HG03103 (cell line): ENCODE measurements around the gene BSG.

Source experiments
- ATAC-seq: cut with Tn5 transposase; IDR thresholded peaks from one replicate; pipeline ENCODE4 v1.9.1; 2021; ENCODE audit warnings: low read depth; ENCODE audit not compliant: unreplicated experiment

The BSG gene

DNA sequence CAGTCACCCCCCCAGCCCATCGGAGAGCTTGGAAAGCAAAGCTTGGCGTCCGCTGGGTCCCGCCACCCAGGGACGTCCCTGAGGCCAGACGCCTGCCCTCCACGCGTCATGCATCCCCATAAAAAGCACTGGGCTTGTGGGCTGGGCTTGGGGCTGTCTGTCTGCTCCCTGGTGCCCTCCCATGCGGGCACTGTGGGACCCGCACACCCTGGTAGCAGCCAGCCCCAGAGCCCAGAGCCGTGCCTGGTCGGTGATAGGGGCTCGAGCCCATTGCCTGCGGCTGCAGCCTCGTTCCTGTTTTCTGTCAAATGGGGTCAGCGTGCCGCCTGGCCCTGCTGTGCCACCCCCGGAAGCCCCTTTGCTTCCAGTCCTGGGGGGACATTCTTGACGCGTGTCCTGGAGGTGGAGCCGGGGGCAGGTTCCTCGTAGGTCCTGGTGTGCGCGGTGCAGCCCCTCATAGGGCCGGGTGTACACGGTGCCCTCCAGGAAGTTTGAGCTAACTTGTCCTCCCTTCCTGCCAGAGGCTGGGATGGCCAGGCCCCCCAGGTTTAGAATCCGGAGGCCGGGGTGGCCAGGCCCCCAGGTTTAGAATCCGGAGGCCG is 32.9 kb upstream of the BSG start:
- ATAC-seq: no peak

DNA sequence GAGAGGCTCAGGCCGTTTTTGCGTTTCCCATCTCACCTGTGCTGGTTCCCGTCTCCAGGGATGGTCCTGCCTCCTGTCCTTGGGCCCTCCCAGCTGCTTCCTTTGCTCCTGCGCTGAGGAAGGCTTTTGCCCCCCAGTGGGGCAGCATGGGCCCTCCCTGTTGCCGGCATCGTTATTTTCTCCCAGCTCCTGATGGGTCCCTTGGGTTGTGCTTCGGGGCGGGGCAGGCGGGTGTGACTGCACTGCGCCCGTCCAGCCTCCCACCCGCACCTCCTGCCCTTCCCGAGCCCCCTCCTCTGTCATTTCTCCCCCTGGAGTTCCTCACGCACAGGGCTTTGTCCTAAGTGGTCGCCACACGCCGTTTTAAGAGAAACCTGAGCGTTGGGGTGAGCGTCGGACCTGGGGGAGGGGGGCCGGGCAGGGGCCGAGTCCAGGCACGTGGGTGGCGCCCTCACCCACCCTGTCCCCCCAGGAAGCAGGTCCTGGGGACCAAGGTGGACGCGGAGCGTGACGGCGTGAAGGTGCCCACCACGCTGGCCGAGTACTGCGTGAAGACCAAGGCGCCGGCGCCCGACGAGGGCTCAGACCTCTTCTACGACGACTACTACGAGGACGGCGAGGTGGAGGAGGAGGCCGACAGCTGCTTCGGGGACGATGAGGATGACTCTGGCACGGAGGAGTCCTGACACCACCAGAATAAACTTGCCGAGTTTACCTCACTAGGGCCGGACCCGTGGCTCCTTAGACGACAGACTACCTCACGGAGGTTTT is 31.3 kb upstream of the BSG start:
- no peak for ATAC-seq

DNA sequence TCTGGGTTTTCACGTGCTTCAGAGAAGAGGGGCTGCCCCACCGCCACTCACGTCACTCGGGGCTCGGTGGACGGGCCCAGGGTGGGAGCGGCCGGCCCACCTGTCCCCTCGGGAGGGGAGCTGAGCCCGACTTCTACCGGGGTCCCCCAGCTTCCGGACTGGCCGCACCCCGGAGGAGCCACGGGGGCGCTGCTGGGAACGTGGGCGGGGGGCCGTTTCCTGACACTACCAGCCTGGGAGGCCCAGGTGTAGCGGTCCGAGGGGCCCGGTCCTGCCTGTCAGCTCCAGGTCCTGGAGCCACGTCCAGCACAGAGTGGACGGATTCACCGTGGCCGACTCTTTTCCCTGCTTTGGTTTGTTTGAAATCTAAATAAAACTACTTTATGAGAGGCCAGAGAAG is 30.7 kb upstream of the BSG start:
- no peak for ATAC-seq

DNA sequence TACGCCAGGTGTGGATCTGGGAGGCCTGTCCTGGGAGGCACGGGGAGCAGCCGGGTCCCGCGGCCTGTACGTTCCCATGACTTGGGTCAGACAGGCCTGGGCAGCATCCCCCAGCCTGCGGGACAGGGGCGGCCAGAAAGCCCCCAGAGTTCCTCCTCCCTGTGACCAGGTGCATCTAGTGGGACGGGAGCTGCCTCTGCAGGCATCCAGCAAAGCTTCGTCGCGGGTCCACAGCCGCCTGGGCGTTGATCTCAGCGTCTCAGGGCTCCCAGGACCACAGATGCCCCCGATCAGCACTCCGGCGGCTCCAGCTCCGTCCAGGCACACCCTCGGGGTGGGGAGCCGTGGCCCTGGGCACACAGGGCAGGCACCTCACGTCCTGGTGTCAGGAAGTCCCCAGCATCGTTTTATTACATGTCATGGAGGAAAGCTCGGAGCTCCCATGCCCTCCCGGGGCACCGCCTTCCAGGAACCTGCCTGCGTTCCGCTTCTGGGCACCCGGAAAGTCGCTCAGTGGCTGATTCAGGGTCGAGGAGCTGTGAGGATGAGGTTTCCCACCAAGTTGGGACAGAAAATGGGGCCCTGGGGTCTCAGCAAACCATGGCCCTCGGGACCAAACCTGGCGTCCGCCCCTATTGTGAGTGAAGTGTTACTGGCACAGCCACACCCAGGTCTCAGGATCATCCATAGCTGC is 30.1 kb upstream of the BSG start:
- no peak for ATAC-seq

DNA sequence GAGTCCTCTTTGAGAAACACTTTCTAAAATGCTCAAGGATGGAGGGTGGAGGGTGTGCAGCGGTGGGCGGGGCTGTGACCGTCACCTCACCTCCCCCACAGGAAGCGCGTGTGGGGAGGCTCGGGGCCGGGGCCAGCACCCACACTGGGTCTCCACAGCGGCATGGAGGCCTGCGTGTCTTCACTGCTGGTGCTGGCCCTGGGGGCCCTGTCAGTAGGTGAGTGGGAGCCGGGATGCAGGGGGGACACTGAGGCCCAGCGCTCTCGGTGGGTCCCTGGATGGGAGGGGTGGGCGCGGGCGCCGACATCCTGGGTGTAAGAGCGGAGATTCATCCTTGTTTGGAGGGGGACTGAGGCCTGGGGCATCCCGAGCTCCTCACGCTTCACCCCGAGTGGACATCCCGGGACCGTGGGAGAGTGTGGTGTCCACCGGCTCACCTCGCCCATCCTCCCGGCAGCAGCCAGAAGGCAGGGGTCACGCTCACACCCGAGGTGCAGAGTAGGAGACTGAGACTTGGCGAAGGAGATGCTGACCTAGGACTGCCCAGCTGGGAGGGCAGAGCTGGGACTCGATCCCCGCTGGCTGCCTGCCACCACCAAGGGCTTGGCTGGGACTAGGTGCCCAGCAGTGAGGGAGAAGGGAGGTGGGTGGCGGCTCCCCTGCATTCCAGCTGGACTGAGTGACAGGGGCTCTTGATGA is 28.3 kb upstream of the BSG start, which contains the start of gene GZMM:
TSS of gene GZMM (plus strand) at position 144 of the 699 bp plus-strand sequence. CDS start at position 163, 19 bp downstream.
- ATAC-seq: no peak

DNA sequence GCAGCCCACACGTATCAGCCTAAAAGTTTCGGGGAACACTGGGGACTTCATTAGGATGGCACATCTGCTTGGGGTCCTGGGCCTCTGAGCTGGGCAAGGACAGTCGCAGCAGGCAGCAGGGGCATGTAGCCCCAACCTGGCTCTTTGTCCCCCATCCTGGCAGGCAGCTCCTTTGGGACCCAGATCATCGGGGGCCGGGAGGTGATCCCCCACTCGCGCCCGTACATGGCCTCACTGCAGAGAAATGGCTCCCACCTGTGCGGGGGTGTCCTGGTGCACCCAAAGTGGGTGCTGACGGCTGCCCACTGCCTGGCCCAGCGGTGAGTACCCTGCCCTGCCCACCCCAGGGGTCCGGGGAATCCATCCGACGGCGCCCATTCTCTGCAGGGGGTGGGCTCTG is 25.3 kb upstream of the BSG start:
- no peak for ATAC-seq

DNA sequence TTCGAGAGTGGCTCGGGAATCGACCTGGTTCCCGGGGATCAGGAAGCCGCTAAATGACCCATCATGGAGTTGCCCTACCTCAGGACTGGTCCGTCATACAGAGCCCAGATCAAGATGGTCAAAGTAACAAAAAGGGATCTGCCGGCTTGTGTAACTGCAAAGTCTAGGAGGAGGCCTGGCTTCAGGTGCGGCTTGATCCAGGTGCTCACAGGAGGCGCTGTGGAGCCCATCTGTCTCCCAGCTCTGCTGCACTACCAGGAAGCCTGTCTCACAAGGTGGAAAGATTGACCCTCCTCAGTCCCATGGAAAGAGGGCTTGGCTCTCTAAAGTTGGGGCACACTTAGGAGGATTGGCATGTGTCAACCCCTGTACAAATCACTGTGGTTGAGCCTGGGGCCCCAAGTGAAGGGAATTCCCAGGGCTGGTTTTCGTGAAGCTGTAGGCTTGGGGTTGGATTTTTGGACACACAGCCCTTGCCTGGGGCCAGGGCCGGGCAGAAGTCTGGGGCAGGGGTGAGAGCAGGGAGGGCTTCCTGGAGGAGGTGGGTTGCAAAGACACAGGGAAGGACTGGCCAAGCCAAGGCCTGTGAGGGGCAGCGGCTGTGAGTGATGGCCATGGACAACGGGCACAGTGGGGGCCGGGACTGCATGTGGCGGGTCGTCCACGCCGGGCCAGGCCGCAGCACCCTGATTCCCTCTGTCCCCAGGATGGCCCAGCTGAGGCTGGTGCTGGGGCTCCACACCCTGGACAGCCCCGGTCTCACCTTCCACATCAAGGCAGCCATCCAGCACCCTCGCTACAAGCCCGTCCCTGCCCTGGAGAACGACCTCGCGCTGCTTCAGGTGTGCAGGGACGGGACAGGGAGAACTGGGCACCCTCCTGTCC is 24.3 kb upstream of the BSG start:
- ATAC-seq: no peak

DNA sequence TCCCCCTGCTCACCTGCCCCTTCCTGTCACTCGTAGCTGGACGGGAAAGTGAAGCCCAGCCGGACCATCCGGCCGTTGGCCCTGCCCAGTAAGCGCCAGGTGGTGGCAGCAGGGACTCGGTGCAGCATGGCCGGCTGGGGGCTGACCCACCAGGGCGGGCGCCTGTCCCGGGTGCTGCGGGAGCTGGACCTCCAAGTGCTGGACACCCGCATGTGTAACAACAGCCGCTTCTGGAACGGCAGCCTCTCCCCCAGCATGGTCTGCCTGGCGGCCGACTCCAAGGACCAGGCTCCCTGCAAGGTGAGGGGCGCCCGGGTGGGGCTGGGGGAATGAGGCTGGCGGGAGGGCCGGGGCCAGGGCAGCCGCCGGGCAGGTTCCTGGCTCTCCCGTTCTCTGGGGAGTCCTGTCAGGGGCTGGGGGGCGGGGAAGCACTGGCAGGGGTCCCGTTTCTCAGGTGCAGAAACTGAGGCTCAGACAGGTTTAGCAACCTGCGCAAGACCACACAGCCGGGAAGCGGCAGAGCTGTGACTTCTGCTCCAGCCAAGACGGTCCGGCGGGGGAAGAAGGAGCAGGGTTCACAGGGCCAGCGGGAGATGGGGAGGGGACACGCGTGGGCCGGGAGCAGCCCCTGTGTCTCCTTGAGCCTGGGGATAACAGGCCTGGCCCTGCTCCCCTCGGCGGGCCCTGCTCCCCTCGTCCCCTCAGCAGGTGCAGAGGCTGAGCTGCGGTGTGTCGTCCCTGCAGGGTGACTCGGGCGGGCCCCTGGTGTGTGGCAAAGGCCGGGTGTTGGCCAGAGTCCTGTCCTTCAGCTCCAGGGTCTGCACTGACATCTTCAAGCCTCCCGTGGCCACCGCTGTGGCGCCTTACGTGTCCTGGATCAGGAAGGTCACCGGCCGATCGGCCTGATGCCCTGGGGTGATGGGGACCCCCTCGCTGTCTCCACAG is 23.2 kb upstream of the BSG start:
- ATAC-seq: no peak

DNA sequence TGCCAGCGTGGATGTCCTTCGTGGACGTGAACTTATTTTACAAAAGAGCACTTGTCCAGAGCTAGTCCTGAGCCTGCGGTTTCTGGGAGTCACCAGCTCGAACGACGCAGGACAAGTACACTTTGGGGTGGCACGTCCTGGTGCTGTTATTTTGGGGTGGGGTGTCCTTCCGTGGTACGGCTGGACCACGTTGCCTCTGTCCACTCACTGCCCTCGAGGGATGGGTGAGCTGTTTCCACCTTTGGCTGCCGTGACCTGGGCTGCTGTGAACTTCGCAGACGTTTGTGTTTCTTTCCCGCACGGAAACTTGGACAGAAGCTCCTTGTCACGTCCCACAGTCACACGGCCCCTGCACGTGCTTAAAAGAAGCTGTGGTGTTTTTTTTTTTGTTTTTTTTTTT is 17.6 kb upstream of the BSG start:
- ATAC-seq: no peak

DNA sequence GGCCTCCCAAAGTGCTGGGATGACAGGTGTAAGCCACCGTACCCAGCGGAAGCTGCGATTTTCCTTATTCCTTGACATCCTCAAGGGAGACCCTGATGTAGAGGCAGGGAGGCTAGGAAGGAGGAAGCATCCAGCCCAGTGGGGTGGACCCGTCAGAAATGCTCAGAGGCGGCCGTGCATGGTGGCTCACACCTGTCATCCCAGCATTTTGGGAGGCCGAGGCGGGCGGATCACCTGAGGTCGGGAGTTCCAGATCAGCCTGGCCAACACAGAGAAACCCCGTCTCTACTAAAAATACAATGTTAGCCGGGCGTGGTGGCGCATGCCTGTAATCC is 17.0 kb upstream of the BSG start:
- no peak for ATAC-seq

DNA sequence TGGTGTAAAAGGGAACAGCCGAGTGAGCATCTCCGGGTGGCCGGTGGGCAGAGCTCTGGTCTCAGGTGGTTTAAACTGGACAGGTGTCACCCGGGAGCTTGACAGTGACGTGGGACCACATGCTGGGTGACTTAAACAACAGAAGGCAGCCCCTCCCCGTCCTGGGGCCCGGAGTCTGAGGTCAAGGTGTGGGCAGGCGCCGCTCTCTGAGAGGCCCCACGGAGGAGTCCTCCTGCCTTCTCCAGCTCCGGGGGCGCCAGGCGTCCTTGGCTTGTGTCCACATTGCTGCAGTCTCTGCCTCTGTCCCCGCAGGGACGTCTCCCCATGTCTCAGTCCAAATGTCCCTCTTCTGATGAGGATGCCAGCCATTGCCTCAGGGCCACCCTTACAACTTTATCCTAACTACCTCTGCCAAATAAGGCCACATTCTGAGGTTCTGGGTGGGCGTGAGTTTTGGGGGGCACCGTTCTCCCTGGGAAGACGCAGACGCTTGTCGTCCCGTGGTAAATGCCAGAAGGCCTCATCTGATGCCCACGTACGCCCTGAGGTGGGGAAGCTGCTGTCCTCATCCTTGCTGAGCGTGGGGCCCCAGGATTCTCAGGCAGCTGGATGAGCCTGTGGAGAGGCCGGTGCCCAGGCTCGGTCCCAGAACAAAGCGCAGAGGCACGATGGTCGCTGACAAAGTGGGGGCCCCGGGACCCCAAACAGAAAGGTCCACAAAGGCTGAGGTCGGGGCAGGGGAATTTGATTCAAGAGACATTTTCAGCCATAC is 15.6 kb upstream of the BSG start:
- ATAC-seq: no peak

DNA sequence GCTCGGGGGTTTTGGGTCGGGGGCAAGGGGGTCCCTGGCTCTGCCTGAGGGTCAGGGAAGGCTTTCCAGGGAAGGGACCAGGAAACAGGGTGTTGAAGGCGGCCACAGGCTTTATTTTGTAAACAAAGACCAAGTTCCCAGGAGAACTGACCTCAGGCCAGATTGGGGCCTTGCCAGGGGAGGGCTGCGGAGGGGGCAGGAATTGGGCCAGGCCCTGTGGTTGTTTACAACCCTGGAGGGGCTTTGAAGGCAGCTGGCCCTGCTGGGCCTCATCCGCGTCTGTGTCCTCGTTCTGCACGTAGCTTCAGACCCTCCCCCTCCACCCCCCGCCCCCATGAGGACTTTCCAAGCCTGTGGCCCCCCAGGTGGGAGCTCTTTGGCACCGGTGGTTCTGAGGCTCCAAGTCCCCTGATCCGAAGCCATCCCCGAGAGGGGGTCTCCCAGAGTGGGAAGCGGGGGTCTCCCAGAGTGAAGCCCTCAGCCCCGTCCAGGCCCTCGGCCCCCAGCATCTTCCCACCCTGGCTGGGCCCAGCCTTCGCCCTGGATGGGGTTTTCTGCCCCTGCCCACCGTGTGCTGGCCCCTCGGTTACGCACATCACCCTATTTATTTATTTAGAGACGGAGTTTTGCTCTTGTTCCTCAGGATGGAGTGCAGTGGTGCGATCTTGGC is 13.5 kb upstream of the BSG start:
- ATAC-seq: no peak

DNA sequence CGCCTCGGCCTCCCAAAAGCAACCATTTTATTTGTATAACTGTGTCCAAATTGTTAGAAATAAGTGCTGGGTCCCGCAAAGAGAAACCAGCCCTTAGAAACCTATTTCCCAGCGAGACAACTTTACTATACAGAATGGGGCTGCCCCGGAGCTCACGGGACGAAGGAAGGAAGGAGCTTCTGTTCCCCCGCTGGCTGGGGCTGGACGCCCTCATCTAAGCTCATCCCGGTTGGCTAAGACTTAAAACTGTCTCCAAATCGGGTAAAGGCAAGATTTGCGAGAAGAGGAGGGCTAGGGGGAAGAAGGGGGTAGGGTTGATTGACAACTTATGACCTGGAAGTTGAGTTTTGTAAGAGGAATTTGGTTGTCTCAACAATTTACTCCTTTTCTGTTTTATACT is 12.3 kb upstream of the BSG start:
- no peak for ATAC-seq

DNA sequence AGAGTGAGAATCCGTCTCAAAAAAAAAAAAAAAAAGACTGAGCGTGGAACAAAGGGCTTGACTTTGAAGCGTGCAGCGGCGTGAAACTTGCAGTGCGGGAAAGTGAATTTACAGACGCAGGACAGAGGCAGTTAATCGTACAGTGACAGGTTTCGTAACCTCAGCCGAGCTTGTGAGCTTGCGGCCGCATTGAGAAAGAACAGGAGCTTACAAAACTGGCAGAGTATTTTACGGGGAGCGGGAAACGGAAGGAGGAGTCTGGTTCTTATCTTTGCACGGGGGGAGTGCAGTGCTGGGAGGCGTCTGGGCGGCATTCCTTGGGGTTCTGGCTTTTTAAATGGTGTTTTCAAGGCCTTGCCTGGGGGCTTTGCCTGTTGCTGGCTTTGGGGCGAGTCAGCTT is 6.0 kb upstream of the BSG start:
- ATAC-seq: no peak

DNA sequence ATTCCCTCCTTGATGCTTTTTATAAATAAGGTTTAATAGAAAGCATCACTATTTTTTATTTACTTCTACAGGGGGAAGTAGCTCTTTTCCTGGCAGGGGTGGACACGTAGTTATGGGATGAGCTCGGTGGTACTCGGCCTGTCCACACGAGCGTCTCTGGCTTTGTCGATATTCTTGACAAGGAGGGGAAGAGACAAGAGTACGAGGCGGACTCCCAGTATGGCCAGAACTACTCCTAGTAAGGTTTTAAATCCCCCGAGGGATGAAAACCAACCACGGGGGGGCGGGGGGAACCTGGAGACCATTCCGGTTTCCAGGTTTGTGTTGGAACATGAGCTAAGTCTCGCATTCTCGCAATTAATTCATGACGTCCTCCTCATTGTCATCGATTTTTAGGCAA is 5.6 kb upstream of the BSG start:
- ATAC-seq: no peak

DNA sequence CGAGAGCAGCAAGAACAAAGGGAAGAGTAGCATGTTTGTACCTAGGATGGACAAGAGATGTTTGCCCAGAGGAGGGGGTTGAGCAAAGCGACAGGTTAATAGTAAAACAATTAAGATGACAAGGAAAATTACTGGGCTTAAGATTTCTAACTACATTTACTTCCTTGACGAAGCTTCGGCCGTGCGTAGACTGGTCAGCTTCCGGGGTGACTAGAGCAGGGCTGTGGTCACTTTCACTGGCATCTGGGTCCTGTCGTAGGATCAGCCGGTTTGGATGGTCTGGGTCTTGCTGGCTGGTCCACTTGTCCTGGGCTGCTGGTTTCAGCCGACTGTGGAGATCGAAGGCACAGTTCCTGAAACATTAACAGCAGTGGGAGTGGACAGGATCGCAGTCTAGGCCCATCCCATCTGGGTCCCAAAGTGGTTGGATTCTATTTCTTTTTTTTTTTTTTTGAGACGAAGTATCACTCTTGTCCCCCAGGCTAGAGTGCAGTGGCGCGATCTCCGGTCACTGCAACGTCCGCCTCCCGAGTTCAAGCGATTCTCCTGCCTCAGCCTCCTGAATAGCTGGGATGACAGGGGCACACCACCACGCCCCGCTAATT is 5.0 kb upstream of the BSG start:
- no peak for ATAC-seq

DNA sequence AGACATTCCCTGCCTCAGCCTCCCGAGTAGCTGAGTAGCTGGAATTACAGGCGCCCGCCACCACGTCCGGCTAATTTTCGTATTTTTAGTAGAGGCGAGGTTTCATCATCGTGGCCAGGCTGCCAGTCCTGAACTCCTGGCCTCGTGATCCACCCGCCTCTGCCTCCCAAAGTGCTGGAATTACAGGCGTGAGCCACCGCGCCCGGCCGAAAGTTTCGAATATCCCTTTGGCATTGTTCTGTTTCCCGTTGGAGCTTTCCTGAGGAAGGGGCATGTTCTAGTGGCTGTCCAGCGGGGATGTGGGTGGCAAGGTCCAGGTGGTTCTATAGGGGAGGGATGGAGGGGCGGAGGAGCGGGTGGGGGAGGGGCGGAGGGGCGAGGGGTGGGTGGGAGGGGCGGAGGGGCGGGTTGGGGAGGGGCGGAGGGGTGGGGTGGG is 2.1 kb upstream of the BSG start:
- ATAC-seq: no peak
